Mesothelial cell of epicardium (in vitro differentiated cells): ENCODE data around the gene SCFD2. TPM values are rescaled to one million over a fixed set of nuclear protein-coding genes. Genes with fewer than 3 reads are reported as not detected.

Experiments
- DNase-seq, 2 experiments: peaks; one replicate each; pipeline ENCODE4 v3.0.0; 2021; ENCODE audit warnings: low spot score in 2 of 2; ENCODE audit not compliant: unreplicated experiment in 2 of 2
- H3K27ac Mint-ChIP-seq: 2 replicates; pipeline ENCODE4 v1.8.0; 2021; ENCODE audit warnings: mixed read lengths
- H3K27me3 Mint-ChIP-seq: 2 replicates; pipeline ENCODE4 v1.8.0; 2021; ENCODE audit warnings: low read depth, mixed read lengths
- H3K36me3 Mint-ChIP-seq: 2 replicates; pipeline ENCODE4 v1.8.0; 2021; ENCODE audit warnings: mixed read lengths
- H3K4me1 Mint-ChIP-seq: 2 replicates; pipeline ENCODE4 v1.8.0; 2021; ENCODE audit warnings: mixed read lengths
- H3K4me3 Mint-ChIP-seq: 2 replicates; pipeline ENCODE4 v1.8.0; 2021; ENCODE audit warnings: mild to moderate bottlenecking, moderate library complexity, mixed read lengths
- H3K9me3 Mint-ChIP-seq: 2 replicates; pipeline ENCODE4 v1.8.0; 2021; ENCODE audit warnings: mixed read lengths
- total RNA-seq: library from RNA; stranded (reverse); gene quantifications from 3 replicates; pipeline ENCODE4 v1.2.1, GENCODE V29; 2021
- TF ChIP-seq, protein P1 (sequence below): fragments of 200-600 bp; sonication (generic); IDR thresholded peaks from one replicate; pipeline ENCODE4 v1.5.0; 2021; ENCODE audit warnings: antibody characterized with exemption; ENCODE audit not compliant: unreplicated experiment

The SCFD2 gene
- total RNA-seq, 1 donor from 2014 or later: 15.6 TPM

DNA sequence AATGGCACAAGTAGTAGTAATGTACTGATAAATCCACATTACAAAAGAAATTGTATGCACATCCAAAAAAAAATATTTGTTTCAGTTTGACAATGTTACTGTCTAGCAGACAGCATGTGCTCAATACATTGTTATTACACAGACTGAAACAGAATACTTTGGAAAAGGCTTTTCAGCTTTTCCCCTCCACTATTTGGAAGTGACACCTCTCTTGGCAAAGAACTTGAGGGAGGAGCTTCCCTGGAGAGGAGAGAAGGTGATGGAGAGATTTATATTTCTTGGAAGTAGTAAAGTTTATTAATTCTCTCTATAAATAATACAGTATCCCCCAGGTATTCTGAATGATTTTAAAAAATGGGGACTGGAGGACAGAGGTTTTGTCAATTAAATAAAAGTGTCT, 131.8 kb downstream of the SCFD2 start:
- TF ChIP-seq, protein P1, sequence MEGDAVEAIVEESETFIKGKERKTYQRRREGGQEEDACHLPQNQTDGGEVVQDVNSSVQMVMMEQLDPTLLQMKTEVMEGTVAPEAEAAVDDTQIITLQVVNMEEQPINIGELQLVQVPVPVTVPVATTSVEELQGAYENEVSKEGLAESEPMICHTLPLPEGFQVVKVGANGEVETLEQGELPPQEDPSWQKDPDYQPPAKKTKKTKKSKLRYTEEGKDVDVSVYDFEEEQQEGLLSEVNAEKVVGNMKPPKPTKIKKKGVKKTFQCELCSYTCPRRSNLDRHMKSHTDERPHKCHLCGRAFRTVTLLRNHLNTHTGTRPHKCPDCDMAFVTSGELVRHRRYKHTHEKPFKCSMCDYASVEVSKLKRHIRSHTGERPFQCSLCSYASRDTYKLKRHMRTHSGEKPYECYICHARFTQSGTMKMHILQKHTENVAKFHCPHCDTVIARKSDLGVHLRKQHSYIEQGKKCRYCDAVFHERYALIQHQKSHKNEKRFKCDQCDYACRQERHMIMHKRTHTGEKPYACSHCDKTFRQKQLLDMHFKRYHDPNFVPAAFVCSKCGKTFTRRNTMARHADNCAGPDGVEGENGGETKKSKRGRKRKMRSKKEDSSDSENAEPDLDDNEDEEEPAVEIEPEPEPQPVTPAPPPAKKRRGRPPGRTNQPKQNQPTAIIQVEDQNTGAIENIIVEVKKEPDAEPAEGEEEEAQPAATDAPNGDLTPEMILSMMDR: no peak
- Mint-ChIP-seq H3K27ac (no peak overlapping the region), H3K27me3 (no peaks in the 10 kb centered on the region), H3K36me3 (no peaks in the 10 kb centered on the region), H3K4me1 (no peaks in the 10 kb centered on the region), H3K4me3 (no peak overlapping the region), H3K9me3 (no peaks in the 10 kb centered on the region)
- DNase-seq: no peak

DNA sequence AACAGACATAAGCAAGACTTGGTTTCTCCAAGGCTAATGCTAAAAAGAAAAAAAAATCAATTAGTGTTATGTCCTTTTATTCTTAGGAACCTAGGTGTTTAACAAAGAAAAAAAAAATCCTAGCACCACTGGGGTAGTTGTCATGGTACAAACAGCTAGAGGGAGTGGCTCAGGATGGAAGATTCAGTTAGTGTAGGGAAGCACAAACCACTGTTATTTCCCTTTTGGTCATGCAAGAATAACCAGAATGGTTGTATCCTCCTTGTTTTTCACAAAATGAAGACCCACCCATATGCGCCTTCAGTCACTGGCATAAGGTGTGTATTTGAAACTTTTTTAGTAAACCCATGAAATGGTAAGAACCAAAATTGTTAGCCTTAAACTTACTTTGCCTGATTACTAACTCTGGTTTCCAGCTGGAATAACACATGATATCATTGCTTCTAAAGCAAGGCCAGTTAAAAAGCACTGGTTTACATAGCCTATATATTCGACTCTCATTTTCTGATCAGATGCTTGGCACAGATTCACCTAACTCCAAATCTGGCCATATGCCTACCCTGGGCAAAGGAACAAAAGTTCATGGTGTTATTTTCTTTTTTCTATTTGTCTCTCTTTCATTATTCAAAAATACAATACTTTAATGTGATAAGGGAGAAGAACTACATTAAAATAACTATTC, 132.6 kb downstream of the SCFD2 start:
- Mint-ChIP-seq H3K9me3 (no peaks in the 10 kb centered on the region), H3K27me3 (no peaks in the 10 kb centered on the region), H3K36me3 (no peaks in the 10 kb centered on the region), H3K4me3 (no peak overlapping the region), H3K27ac (no peak overlapping the region), H3K4me1 (no peaks in the 10 kb centered on the region)
- no peak for DNase-seq
- TF ChIP-seq, protein P1: no peak

DNA sequence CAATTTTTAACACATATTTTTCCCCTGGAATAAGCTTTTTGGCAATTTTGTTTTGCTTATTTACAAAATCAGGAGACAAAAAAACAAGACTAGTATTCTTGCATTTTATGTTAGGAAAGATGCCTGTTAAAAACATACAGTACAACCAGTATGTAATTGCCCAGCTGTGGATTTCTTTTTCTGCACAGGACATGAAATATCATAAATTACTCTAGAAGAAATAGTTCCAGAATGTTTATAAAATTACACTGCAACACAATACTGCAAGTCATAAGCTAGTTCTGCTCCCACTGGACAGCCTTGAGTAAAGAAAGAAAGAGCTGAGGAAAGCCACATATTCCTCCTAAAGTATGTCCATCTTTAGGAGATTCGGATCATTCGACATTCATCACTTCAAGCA, 133.5 kb downstream of the SCFD2 start:
- Mint-ChIP-seq H3K4me3 (no peak overlapping the region), H3K27me3 (no peaks in the 10 kb centered on the region), H3K27ac (no peak overlapping the region), H3K36me3 (no peaks in the 10 kb centered on the region), H3K4me1 (no peaks in the 10 kb centered on the region), H3K9me3 (no peaks in the 10 kb centered on the region)
- TF ChIP-seq, protein P1: no peak
- DNase-seq: no peak

DNA sequence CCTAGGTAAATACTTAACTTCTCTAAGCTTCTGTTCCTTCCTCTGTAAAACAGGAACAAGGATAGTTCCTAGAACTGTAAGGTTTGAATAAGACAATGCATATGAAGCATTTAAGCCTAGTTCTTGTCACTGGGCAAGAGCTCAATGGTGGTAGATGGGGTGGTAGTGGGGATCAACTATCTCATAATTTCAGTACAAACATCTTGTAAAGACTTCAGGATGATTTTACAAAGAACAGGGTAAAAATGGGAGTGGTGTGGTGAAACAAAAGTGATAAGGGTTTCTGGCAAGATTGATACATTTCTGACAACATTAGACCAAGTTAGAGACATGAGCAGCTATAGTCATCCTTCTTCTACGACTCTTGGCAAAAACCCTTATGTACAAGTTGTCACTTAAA, 137.8 kb downstream of the SCFD2 start:
- TF ChIP-seq, protein P1: no peak
- H3K4me3 Mint-ChIP-seq: no peak overlapping the region
- H3K27ac Mint-ChIP-seq: no peak overlapping the region
- no peaks in the 10 kb centered on the region for H3K36me3 Mint-ChIP-seq
- peaks cover 11% of the 10 kb centered on the region for H3K4me1 Mint-ChIP-seq
- H3K27me3 Mint-ChIP-seq: no peaks in the 10 kb centered on the region
- H3K9me3 Mint-ChIP-seq: no peaks in the 10 kb centered on the region
- DNase-seq: no peak

DNA sequence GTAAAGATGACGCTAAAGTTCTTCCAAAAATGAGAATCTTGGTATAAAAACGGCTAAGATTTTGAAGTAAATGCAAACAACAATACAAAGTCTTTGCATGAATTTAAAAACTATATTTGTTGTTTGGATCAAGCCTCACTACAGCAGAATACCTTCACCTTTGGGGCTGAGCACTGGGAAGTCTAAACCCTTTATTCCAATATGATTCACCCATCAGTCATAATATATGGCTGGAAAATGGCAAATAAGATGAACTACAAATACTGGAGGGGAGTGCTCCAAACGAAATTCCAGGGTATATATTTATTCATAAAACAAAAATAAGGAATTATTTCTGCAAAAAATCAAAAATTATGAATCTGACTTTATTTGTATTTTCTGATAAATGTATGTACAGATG, 138.4 kb downstream of the SCFD2 start:
- Mint-ChIP-seq H3K36me3 (no peaks in the 10 kb centered on the region), H3K27ac (no peak overlapping the region), H3K9me3 (no peaks in the 10 kb centered on the region), H3K27me3 (no peaks in the 10 kb centered on the region), H3K4me1 (peaks cover 11% of the 10 kb centered on the region), H3K4me3 (no peak overlapping the region)
- TF ChIP-seq, protein P1: no peak
- no peak for DNase-seq
